ENCODE measurements around the gene CARD14.

CARD14 gene

GRCh38 chr17:80216473-80217456 lies 46.9 kb downstream of the CARD14 start:
- TF ChIP-seq CTCF (IDR thresholded peaks at IDR 0.05; ENCODE audit: low read depth, low read length), result no peak
- no peak for DNase-seq (ENCODE audit: extremely low read depth, low read depth)

GRCh38 chr17:80217703-80218362 lies 48.0 kb downstream of the CARD14 start:
- DNase-seq (ENCODE audit: extremely low read depth, low read depth), result no peak
- TF ChIP-seq CTCF (IDR thresholded peaks at IDR 0.05; ENCODE audit: low read depth, low read length), result no peak

- no peak for TF ChIP-seq CTCF (IDR thresholded peaks at IDR 0.05; ENCODE audit: low read depth, low read length)
- DNase-seq (ENCODE audit: extremely low read depth, low read depth), result no peak
Observed at GRCh38 chr17:80218391-80218790, 48.6 kb downstream of the CARD14 start.

- peak; percentile 74 for DNase-seq (ENCODE audit: extremely low read depth, low read depth)
- no peak for TF ChIP-seq CTCF (IDR thresholded peaks at IDR 0.05; ENCODE audit: low read depth, low read length)
Observed at GRCh38 chr17:80219013-80219762, 49.4 kb downstream of the CARD14 start.

- no peak for TF ChIP-seq CTCF (IDR thresholded peaks at IDR 0.05; ENCODE audit: low read depth, low read length)
- DNase-seq (ENCODE audit: extremely low read depth, low read depth), result no peak
Observed at GRCh38 chr17:80219763-80220053, 49.9 kb downstream of the CARD14 start.

- DNase-seq (ENCODE audit: extremely low read depth, low read depth), result peak; percentile 14
Observed at GRCh38 chr17:80220054-80220735, 50.4 kb downstream of the CARD14 start, which contains the start of the genes SGSH and SLC26A11. TSS of gene SGSH (minus strand) at chr17:80220333. CDS start at chr17:80220313, 20 bp downstream. TSS of gene SLC26A11 (plus strand) at chr17:80220427. CDS start at chr17:80221561, 1,134 bp downstream.

More at GRCh38 chr17:80220054-80220735, 50.4 kb downstream of the CARD14 start, which contains the start of the genes SGSH and SLC26A11:
- TF ChIP-seq CTCF (IDR thresholded peaks at IDR 0.05; ENCODE audit: low read depth, low read length), result no peak

Data from AG09319 (cell line).